WTC11 (cell line): ENCODE results near the gene DTNB. TPM values are rescaled to one million over a fixed set of nuclear protein-coding genes. Genes with fewer than 3 reads are reported as not detected.

Experiments used
- CBFB ChIP-seq: sonication (generic); formaldehyde crosslinking; IDR thresholded peaks from 2 replicates; pipeline ENCODE4 v1.8.1; 2022; ENCODE audit warnings: mild to moderate bottlenecking, low read depth, missing genetic modification reagents
- ELF4 ChIP-seq: sonication (generic); formaldehyde crosslinking; IDR thresholded peaks from 2 replicates; pipeline ENCODE4 v1.8.1; 2022; ENCODE audit warnings: low read depth, mild to moderate bottlenecking, moderate library complexity, missing genetic modification reagents
- ETV6 ChIP-seq: sonication (generic); formaldehyde crosslinking; IDR thresholded peaks from 2 replicates; pipeline ENCODE4 v1.8.1; 2022; ENCODE audit warnings: mild to moderate bottlenecking, missing genetic modification reagents
- FOXJ3 ChIP-seq: sonication (generic); formaldehyde crosslinking; IDR thresholded peaks from 2 replicates; pipeline ENCODE4 v1.9.0; 2021; ENCODE audit warnings: missing genetic modification reagents, mild to moderate bottlenecking, borderline replicate concordance
- FOXK1 ChIP-seq: sonication (generic); formaldehyde crosslinking; IDR thresholded peaks from 2 replicates; pipeline ENCODE4 v1.8.0; 2022; ENCODE audit warnings: mild to moderate bottlenecking, moderate library complexity, missing genetic modification reagents
- FOXP4 ChIP-seq: sonication (generic); formaldehyde crosslinking; IDR thresholded peaks from 2 replicates; pipeline ENCODE4 v1.8.0; 2022; ENCODE audit warnings: mild to moderate bottlenecking, missing genetic modification reagents
- IRF2 ChIP-seq: sonication (generic); formaldehyde crosslinking; IDR thresholded peaks from 2 replicates; pipeline ENCODE4 v1.8.0; 2022; ENCODE audit warnings: low read depth, missing genetic modification reagents, borderline replicate concordance
- JAZF1 ChIP-seq: fragments of 250-450 bp; sonication (Bioruptor Pico); IDR thresholded peaks from 2 replicates; pipeline ENCODE4 v1.9.0; 2021; ENCODE audit warnings: moderate library complexity, mild to moderate bottlenecking, inconsistent platforms
- KAT7 ChIP-seq: sonication (generic); formaldehyde crosslinking; IDR thresholded peaks from 2 replicates; pipeline ENCODE4 v1.8.1; 2023; ENCODE audit warnings: missing genetic modification reagents, mild to moderate bottlenecking, borderline replicate concordance
- NR2C2 ChIP-seq: sonication (generic); formaldehyde crosslinking; IDR thresholded peaks from 2 replicates; pipeline ENCODE4 v1.8.0; 2022; ENCODE audit warnings: mild to moderate bottlenecking, missing genetic modification reagents
- NR3C1 ChIP-seq: sonication (generic); formaldehyde crosslinking; conservative IDR thresholded peaks from 2 replicates; pipeline ENCODE4 v1.8.1; 2023; ENCODE audit warnings: low read depth, mild to moderate bottlenecking, missing genetic modification reagents
- OVOL2 ChIP-seq: fragments of 250-450 bp; sonication (Bioruptor Pico); IDR thresholded peaks from 2 replicates; pipeline ENCODE4 v1.9.0; 2021; ENCODE audit warnings: mild to moderate bottlenecking, borderline replicate concordance
- RELA ChIP-seq: sonication (generic); formaldehyde crosslinking; IDR thresholded peaks from 2 replicates; pipeline ENCODE4 v1.8.1; 2022; ENCODE audit warnings: missing genetic modification reagents, mild to moderate bottlenecking, borderline replicate concordance
- TEAD4 ChIP-seq: sonication (generic); formaldehyde crosslinking; IDR thresholded peaks from 2 replicates; pipeline ENCODE4 v1.8.0; 2022; ENCODE audit warnings: mild to moderate bottlenecking, missing genetic modification reagents
- TP53 ChIP-seq: sonication (generic); formaldehyde crosslinking; IDR thresholded peaks from 2 replicates; pipeline ENCODE4 v1.8.1; 2023; ENCODE audit warnings: mild to moderate bottlenecking, missing genetic modification reagents
- USF2 ChIP-seq: sonication (generic); formaldehyde crosslinking; IDR thresholded peaks from 2 replicates; pipeline ENCODE4 v1.8.1; 2023; ENCODE audit warnings: mild to moderate bottlenecking, missing genetic modification reagents, moderate library complexity
- ZNF232 ChIP-seq: sonication (generic); formaldehyde crosslinking; IDR thresholded peaks from 2 replicates; pipeline ENCODE4 v1.8.0; 2022; ENCODE audit warnings: mild to moderate bottlenecking, missing genetic modification reagents
- ZNF396 ChIP-seq: fragments of 250-450 bp; sonication (Bioruptor Pico); IDR thresholded peaks from 2 replicates; pipeline ENCODE4 v1.8.0; 2021; ENCODE audit warnings: mild to moderate bottlenecking, moderate library complexity, borderline replicate concordance
- ZNF532 ChIP-seq: fragments of 250-450 bp; sonication (Bioruptor Pico); IDR thresholded peaks from 2 replicates; pipeline ENCODE4 v1.9.0; 2021; ENCODE audit warnings: mild to moderate bottlenecking, borderline replicate concordance
- total RNA-seq: library from RNA; stranded (reverse); gene quantifications from 3 replicates; pipeline ENCODE4 v1.2.3, GENCODE V29; 2021
- TF ChIP-seq, protein P1 (sequence below): sonication (generic); formaldehyde crosslinking; IDR thresholded peaks from 2 replicates; pipeline ENCODE4 v1.8.1; 2023; ENCODE audit warnings: mild to moderate bottlenecking, missing genetic modification reagents, borderline replicate concordance
- TF ChIP-seq, protein P2 (sequence below): sonication (generic); formaldehyde crosslinking; IDR thresholded peaks from 2 replicates; pipeline ENCODE4 v1.8.1; 2022; ENCODE audit warnings: mild to moderate bottlenecking, missing genetic modification reagents, moderate library complexity, borderline replicate concordance
- TF ChIP-seq, protein P3 (sequence below): fragments of 200-600 bp; IDR thresholded peaks from 2 replicates; pipeline ENCODE4 v1.8.0; 2022; ENCODE audit warnings: antibody characterized with exemption
- TF ChIP-seq, protein P4 (sequence below): sonication (generic); formaldehyde crosslinking; IDR thresholded peaks from 2 replicates; pipeline ENCODE4 v1.8.0; 2022; ENCODE audit warnings: mild to moderate bottlenecking, missing genetic modification reagents

Gene DTNB
- total RNA-seq, 1 experiment from 2014 or later, result 39.9 TPM

GRCh38 chr2:25376750-25377621 is 296.4 kb downstream of the DTNB start (continued):
- TF ChIP-seq, protein P1, sequence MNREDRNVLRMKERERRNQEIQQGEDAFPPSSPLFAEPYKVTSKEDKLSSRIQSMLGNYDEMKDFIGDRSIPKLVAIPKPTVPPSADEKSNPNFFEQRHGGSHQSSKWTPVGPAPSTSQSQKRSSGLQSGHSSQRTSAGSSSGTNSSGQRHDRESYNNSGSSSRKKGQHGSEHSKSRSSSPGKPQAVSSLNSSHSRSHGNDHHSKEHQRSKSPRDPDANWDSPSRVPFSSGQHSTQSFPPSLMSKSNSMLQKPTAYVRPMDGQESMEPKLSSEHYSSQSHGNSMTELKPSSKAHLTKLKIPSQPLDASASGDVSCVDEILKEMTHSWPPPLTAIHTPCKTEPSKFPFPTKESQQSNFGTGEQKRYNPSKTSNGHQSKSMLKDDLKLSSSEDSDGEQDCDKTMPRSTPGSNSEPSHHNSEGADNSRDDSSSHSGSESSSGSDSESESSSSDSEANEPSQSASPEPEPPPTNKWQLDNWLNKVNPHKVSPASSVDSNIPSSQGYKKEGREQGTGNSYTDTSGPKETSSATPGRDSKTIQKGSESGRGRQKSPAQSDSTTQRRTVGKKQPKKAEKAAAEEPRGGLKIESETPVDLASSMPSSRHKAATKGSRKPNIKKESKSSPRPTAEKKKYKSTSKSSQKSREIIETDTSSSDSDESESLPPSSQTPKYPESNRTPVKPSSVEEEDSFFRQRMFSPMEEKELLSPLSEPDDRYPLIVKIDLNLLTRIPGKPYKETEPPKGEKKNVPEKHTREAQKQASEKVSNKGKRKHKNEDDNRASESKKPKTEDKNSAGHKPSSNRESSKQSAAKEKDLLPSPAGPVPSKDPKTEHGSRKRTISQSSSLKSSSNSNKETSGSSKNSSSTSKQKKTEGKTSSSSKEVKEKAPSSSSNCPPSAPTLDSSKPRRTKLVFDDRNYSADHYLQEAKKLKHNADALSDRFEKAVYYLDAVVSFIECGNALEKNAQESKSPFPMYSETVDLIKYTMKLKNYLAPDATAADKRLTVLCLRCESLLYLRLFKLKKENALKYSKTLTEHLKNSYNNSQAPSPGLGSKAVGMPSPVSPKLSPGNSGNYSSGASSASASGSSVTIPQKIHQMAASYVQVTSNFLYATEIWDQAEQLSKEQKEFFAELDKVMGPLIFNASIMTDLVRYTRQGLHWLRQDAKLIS (CRISPR knock-in tag), result no peak
- TF ChIP-seq FOXP4 (CRISPR knock-in tag) (no peak), ZNF232 (CRISPR knock-in tag) (peak; percentile 89), ZNF396 (no peak), TEAD4 (no peak), CBFB (CRISPR knock-in tag) (no peak), IRF2 (no peak), NR2C2 (CRISPR knock-in tag) (no peak), OVOL2 (no peak), ZNF532 (CRISPR knock-in tag) (no peak), NR3C1 (no peak), ETV6 (CRISPR knock-in tag) (peak; percentile 23; the same call in 1 of the 2 replicates), FOXK1 (CRISPR knock-in tag) (peak; percentile 11; the same call in 1 of the 2 replicates), ELF4 (no peak), RELA (CRISPR knock-in tag) (no peak), KAT7 (CRISPR knock-in tag) (no peak), TP53 (CRISPR knock-in tag) (0 out of 2 replicates have a peak, but pooled peaks have one; percentile 23), FOXJ3 (no peak), USF2 (CRISPR knock-in tag) (peak; percentile 91), JAZF1 (CRISPR knock-in tag) (no peak)
- TF ChIP-seq, protein P2, sequence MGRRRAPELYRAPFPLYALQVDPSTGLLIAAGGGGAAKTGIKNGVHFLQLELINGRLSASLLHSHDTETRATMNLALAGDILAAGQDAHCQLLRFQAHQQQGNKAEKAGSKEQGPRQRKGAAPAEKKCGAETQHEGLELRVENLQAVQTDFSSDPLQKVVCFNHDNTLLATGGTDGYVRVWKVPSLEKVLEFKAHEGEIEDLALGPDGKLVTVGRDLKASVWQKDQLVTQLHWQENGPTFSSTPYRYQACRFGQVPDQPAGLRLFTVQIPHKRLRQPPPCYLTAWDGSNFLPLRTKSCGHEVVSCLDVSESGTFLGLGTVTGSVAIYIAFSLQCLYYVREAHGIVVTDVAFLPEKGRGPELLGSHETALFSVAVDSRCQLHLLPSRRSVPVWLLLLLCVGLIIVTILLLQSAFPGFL, result no peak
- TF ChIP-seq, protein P3, sequence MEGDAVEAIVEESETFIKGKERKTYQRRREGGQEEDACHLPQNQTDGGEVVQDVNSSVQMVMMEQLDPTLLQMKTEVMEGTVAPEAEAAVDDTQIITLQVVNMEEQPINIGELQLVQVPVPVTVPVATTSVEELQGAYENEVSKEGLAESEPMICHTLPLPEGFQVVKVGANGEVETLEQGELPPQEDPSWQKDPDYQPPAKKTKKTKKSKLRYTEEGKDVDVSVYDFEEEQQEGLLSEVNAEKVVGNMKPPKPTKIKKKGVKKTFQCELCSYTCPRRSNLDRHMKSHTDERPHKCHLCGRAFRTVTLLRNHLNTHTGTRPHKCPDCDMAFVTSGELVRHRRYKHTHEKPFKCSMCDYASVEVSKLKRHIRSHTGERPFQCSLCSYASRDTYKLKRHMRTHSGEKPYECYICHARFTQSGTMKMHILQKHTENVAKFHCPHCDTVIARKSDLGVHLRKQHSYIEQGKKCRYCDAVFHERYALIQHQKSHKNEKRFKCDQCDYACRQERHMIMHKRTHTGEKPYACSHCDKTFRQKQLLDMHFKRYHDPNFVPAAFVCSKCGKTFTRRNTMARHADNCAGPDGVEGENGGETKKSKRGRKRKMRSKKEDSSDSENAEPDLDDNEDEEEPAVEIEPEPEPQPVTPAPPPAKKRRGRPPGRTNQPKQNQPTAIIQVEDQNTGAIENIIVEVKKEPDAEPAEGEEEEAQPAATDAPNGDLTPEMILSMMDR, result peak; percentile 91
- TF ChIP-seq, protein P4, sequence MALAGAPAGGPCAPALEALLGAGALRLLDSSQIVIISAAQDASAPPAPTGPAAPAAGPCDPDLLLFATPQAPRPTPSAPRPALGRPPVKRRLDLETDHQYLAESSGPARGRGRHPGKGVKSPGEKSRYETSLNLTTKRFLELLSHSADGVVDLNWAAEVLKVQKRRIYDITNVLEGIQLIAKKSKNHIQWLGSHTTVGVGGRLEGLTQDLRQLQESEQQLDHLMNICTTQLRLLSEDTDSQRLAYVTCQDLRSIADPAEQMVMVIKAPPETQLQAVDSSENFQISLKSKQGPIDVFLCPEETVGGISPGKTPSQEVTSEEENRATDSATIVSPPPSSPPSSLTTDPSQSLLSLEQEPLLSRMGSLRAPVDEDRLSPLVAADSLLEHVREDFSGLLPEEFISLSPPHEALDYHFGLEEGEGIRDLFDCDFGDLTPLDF (CRISPR knock-in tag), result no peak
